NCI-H345 treated with DMSO at 0.1 percent for 48 hours (cell line): ENCODE measurements around the gene GAPDH.
"Not testable (repeated sequence)": the region's sequence is repeated elsewhere in the genome, so short reads cannot be mapped to it uniquely, and the experiment has no call there.

ENCODE experiments used
- DNase-seq: peaks from one replicate; lab custom pipeline; 2025; ENCODE audit not compliant: unreplicated experiment; lab: John Stamatoyannopoulos, UW

Gene GAPDH

DNA sequence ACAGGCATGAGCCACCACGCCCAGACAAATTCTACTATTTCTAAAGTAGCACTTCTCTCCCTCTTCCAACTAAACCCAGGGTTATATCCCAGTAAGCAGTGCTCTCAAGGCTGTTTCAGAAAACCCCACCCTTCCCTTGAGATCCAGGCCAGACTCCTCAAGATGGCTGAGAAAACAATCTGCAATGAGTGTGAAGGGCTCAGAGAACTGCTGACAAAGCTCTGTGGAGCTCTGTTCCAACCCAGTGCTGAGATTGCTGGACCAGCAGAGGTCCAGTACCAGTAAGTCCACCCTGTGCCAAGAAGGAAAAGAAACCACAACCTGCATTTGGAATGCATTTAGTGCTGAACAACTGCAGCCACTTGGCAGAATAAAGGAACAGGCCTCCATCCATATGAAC lies 25.2 kb downstream of the GAPDH start:
- no peak for DNase-seq

DNA sequence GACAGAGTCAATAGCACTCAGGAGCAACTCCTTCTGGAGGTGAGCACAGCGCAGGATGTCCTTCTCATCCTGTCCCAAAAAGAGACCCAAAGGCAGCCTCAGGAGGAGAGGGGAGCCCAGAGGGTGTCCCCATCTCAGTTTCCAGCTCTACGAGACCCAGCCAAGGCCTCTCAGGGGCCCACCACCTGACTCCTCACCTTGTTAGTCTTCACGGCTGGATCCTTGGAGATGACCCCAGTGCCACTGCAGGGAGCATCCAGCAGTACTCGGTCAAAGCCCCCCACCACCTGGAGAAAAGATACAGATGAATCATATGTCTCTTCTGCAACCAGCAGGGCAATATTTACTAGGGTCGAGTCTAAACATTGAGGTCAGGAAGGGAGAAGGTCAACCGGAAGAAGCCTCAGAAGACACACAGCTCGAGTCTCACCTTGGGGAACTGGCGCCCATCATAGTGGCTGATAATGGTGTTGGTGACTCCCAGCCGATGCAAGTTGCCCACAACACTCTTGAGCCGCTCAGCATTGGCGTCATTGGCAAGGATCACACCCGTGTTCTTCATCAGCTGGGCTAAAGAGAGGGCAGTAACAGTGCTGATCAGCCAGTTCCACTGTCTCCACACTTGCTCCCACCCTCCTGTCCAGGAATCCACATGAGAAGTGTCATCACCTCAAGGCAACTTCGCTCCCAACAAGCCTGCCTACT lies 26.3 kb downstream of the GAPDH start:
- no peak for DNase-seq

DNA sequence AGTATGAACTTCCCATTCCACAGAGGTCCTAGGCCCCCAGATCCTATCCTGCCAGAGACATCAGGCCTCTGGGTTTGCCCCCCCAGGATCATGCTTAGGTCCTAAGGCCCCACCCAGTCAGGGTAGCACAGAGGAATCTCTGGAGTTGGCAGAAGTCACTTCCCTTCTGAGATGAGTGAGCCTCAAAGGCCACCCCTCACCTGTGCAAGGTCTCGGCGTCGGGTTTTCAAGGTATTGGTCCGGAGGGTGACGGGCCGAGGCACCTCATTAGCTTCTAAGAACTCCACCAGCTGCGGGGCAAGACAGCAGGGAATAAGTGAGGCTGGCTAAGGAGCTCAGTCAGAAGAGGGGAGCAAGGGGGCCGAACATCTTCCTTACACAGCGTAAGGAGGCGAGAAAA lies 28.6 kb downstream of the GAPDH start:
- DNase-seq: no peak

DNA sequence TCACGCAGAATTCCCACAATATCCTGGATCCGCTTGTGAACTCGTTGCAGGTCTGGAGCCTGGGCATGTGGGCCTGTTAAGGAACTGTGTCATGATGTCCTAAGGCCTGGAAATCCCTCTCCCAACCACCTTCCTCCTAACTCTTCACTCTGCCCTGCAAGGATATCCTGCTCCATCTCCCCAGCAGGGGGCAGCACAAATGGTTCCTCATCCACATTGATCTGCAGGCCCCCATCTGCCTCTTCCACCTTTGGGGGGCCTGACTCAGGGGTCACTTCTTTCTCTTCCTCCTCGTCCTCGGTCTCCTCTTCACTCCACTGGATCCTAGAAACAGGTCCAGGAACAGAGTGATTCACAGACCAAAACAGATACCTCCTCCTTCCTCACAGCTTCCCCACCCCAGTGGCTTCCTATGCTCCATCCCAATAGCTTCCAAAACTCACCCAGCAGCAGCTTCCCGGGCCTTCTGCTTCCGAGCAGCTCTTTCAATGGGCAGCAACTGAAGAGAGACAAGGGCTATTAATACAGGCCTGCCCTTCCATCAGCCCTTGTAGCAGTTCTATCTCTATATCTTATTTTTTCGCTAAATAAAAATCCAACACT lies 29.2 kb downstream of the GAPDH start:
- DNase-seq: peak; percentile 12

DNA sequence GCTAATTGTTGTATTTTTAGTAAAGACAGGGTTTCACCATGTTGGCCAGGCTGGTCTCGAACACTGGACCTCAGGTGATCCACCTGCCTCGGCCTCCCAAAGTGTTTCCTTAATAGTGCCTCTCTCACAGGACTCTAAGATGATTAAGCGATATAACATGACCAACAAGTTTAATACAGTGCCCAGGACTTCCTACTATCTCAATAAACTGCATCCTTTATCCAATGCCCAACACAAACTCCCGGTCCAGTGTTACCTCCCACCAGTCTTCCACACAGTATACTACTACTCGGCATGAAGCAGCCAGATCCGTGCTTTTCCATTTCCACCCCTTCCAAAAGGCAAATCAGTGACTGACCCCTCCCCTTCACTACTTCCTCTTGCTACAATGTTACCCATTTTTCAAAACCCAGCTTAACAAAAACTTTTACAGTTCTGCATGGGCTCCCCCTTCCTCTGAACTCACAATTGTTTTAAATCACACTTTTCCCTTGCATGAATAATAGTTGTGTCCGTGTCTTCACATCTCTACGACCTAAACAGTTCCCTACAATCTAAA lies 32.9 kb downstream of the GAPDH start:
- DNase-seq: no peak

DNA sequence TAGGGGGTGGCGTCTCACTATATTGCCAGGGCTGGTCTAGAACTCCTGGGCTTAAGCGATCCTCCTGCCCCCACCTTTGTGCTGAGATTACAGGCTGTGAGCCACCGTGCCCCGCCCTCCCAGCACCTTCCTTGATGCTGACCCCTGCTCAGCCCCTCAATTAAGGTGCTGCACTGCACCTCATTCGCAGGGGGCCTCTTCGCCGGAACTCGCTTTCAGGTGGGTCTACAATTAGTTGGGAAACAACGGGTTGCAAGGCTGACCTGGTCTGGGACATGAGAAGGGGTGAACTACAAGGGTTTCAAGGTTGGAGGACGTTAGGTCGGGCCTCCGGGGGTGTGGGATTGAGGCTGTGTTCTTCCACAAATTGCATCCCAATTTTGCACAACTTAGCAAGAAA lies 35.0 kb downstream of the GAPDH start:
- no peak for DNase-seq

DNA sequence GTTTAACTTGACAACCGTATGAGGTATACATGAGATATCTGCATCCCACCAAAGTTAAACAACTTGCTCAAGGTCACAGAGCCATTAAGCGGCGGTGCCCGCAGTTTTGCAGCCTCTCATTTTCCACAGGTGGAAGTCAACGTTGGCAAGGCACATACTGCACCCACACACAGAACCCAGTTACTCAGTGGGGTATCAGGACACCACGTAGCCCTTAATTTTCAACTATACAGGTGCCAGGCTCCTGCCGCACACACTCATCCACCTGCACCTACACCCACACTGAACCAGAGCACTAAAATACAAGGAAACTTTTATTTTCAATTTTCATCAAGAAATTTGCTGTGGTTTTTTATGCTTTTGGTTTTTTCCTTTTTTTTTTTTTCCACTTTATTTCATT lies 35.5 kb downstream of the GAPDH start:
- DNase-seq: no peak

DNA sequence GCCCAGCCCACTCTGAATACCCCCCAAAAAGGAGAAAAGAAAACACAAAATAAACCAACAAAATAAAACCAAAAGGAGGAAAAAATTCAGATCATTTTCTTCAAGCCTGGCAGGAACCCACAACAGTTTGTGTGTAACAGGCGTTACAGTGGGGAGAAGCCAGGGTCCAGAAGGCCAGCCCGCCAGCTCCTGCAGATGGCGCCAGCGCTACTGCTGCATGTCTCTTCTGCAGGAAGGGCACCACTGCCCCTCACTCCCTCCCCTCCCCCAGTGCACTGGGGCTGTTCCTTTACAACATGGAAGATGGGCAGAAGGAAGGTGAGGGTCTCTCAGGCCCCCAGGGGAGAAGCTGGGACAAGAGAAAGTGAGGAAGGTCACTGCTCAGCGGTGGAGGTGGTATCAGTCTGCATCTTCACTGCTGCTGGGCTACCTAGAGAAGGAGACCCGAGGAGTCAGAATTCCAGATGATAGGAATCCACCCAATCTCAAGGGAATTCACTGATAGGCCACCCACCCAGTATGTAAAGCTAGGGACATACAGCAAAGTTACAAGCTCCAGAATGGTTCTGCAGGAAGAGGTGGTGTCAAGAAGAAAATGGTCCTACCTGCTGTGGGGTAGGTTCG lies 36.1 kb downstream of the GAPDH start:
- DNase-seq: peak; percentile 17

DNA sequence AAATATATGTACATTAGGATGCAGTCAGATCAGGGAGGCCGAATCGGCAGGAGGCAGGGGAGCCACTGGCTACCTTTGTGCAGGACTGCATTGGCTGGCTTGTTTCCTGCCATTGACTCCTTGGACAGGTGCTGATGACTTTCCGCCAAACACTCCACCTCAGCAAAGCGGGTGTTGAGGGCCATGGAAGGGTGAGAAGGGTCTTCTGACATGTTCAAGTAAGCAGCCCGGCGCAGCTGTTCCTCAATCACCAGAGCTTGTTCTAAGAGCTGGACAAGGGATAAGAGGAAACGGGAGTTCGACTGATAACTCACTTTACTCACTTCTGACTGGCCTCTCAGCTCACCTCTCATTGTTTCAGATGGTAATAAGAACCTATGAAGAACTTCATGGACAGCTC lies 38.7 kb downstream of the GAPDH start:
- no peak for DNase-seq

DNA sequence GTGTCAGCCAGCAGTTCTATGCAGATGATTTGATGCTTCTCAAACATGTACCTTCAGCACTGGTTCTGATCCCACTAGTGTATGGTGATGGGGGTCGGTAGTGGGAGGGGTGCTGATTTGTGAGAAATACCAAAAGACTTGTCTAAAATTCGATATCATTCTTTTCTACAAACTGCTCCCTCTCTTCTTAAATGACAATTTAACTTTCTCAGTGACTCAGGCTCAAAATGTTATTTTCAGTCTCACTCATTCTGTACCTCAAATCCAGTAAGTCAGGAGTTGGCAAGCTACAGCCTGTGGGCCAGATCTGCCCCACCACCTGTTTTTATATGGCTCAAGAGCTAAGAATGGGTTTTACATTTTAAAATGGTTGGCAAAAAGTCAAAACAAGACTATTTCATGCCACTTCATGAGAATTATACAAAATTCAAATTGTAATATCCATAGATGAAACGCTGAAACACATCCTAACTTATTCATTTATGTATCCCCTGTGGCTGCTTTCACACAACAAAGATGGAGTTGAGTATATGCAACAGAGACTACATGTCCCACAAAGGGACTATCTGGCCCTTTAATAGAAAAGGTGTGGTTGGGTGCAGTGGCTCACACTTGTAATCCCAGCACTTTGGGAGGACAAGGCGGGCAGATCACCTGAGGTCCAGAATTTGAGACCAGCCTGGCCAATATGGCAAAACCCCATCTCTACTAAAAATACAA lies 40.4 kb downstream of the GAPDH start:
- DNase-seq: no peak

DNA sequence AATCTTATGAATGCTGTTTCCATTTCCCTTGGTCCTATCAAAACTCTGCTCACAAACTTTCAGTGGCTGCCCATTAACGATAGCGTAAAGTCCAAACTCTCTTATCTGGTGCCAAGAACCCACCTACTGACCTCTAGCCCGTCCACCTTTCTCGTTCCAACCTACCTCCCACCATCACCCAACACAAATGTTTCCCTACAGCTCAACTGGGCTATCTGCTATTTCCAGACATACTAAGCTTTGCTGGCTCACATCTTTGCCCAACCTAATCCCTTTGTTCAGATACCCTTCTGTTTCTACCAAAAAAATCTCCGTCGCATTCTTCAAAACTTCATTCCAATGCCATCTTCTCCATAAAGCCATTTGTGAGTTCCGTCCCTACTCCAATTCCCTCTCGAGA lies 41.3 kb downstream of the GAPDH start:
- DNase-seq: no peak

DNA sequence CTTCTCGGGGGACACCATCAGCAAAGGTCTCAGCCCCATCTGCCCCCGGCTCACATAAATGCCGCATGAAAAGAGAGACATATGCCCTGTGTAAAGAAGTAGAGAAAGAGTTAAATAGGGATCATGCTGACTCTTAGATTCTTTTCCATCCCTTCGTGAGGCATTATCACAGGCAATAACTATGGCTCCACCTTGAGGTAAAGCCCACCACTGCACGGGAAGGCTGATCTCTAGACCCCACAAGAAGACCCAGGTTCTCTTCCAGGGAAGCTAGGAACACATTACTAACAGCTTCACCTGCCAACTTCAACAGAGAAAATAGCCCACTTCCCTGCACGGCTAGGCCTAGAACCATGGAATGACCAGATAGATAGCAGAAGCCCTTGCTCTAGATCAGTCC lies 47.9 kb downstream of the GAPDH start:
- DNase-seq: no peak

DNA sequence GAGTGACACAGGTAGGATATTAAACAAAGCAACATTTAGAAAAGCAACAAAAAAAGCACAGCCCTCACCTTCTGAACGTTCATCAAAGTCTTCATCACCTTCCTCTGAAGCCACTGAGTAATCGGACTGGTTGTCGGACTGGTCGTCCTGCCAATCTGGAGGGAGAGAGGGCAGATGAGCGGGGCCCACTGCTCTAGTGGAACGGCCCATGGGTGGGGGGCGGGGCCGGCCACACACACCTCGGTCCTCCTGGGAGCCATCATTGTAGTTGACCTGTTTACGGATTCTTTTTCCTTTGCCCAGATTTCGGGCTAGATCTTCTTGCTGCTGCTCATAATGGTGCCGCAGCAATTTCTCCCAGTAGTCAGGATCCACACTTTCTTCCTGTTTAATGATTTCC lies 48.6 kb downstream of the GAPDH start:
- DNase-seq: no peak

DNA sequence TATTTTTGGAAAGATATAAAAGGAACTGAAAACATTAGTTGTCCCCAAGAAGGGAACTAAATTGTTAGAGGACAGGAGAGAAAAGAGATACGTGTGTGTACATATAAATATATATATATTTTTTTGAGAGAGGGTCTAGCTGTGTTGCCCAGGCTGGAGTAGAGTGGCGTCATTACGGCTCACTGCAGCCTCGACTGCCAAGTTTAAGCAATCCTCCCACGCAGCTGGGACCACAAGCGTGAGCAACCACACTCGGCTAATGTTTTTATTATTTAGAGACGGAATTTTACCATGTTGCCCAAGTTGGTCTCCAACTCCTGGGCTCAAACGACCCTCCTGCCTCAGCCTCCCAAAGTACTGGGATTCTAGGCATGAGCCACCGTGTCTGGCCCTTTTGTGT lies 50.0 kb downstream of the GAPDH start:
- DNase-seq: no peak

DNA sequence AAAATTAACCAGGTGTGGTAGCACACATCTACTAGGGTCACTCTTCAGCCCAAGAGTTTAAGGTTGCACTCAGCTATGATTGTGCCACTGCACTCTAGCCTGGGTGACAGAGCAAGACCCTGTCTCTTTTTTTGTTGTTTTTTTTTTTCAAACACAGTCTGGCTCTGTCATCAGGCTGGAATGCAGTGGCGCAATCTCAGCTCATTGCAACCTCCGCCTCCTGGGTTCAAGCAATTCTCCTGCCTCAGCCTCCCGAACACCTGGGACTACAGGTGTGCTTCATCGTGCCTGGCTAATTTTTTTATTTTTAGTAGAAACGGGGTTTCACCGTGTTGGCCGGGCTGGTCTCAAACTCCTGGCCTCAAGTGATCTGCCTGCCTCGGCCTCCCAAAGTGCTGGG lies 52.3 kb downstream of the GAPDH start:
- not testable (repeated sequence) for DNase-seq
